H1 (cell line): Measurements from ENCODE around the gene GTF2F1. TPM values are rescaled to one million over a fixed set of nuclear protein-coding genes. Genes with fewer than 3 reads are reported as not detected.

Experiments used
- CTCF ChIA-PET: fragments of 300-600 bp; sonication (Branson Sonifier 250); formaldehyde crosslinking; loops from one replicate; lab custom pipeline; 2021; ENCODE audit not compliant: partially characterized antibody; lab: Charles Lee
- POLR2A ChIA-PET: fragments of 300-600 bp; sonication (Branson Sonifier 250); formaldehyde crosslinking; loops from one replicate; lab custom pipeline; 2021; ENCODE audit warnings: inconsistent platforms; ENCODE audit not compliant: partially characterized antibody; lab: Charles Lee
- DNase-seq, 2 experiments: peaks; one replicate each; pipeline versions ENCODE4 v3.0.0 to v3.0.0-alpha.2; 2010 to 2022; ENCODE audit warnings: low spot score in 2 of 2, low read depth in 1 of 2, mixed read lengths in 1 of 2
- FAIRE-seq: peaks from 2 replicates; lab custom pipeline; 2011; peaks lifted over from hg19 to GRCh38; lab: Jason Lieb, UNC
- H2AFZ ChIP-seq: 2 replicates; pipeline ENCODE4 v1.8.1; 2012; ENCODE audit warnings: low read length, inconsistent platforms
- H2AK5ac ChIP-seq: 2 replicates; pipeline ENCODE4 v1.6.1; 2013; ENCODE audit warnings: low read depth, low read length
- H2BK120ac ChIP-seq: replicated peaks from 2 replicates; pipeline ENCODE3; 2013; ENCODE audit warnings: low read depth, low read length, inconsistent platforms
- H2BK12ac ChIP-seq: 2 replicates; pipeline ENCODE4 v1.6.1; 2013; ENCODE audit warnings: low read depth, low read length
- H2BK15ac ChIP-seq: 2 replicates; pipeline ENCODE4 v1.6.1; 2013; ENCODE audit warnings: low read length
- H2BK20ac ChIP-seq: 2 replicates; pipeline ENCODE4 v1.6.1; 2013; ENCODE audit warnings: low read length
- H2BK5ac ChIP-seq: 2 replicates; pipeline ENCODE4 v1.6.1; 2013; ENCODE audit warnings: low read depth, low read length
- H3K14ac ChIP-seq: 2 replicates; pipeline ENCODE4 v1.6.1; 2013; ENCODE audit warnings: inconsistent platforms; ENCODE audit not compliant: insufficient read length
- H3K18ac ChIP-seq: 2 replicates; pipeline ENCODE4 v1.6.1; 2013; ENCODE audit warnings: low read length; ENCODE audit errors: extremely low read depth
- H3K23ac ChIP-seq: 2 replicates; pipeline ENCODE4 v1.6.1; 2013; ENCODE audit warnings: inconsistent platforms; ENCODE audit not compliant: insufficient read length
- H3K23me2 ChIP-seq: 2 replicates; pipeline ENCODE4 v1.6.1; 2013; ENCODE audit warnings: low read depth, low read length
- H3K27ac ChIP-seq: 2 replicates; pipeline ENCODE4 v1.6.1; 2011; ENCODE audit warnings: low read depth, low read length, inconsistent platforms
- H3K27me3 ChIP-seq, 4 experiments: replicated peaks in 1 of 4; 1 replicate in 1 of 4; 2 replicates in 3 of 4; pipeline versions ENCODE4 v1.6.1 to v1.8.1; 2011 to 2013; ENCODE audit warnings: low read length in 3 of 4, mild to moderate bottlenecking in 3 of 4, inconsistent platforms in 2 of 4, mixed read lengths in 2 of 4, moderate library complexity in 1 of 4; ENCODE audit not compliant: control insufficient read depth in 3 of 4, insufficient read depth in 3 of 4; ENCODE audit errors: extremely low read depth in 1 of 4
- H3K36me3 ChIP-seq, 4 experiments: 2 replicates each; pipeline versions ENCODE4 v1.6.1 to v1.8.1; 2011 to 2013; ENCODE audit warnings: mild to moderate bottlenecking in 4 of 4, low read length in 3 of 4, moderate library complexity in 2 of 4, control low read depth in 1 of 4, inconsistent platforms in 1 of 4; ENCODE audit not compliant: insufficient read depth in 4 of 4, control insufficient read depth in 2 of 4
- H3K4ac ChIP-seq: replicated peaks from 2 replicates; pipeline ENCODE3; 2013; ENCODE audit warnings: low read length, low read depth, mixed read lengths, inconsistent platforms; ENCODE audit not compliant: insufficient read length
- H3K4me1 ChIP-seq, 4 experiments: replicated peaks in 1 of 4; 1 replicate in 1 of 4; 2 replicates in 3 of 4; pipeline versions ENCODE4 v1.6.1 to v1.8.1; 2011 to 2013; ENCODE audit warnings: low read length in 3 of 4, inconsistent platforms in 2 of 4, mixed read lengths in 1 of 4; ENCODE audit not compliant: insufficient read depth in 4 of 4, control insufficient read depth in 3 of 4
- H3K4me2 ChIP-seq, 2 experiments: 2 replicates each; pipeline versions ENCODE4 v1.6.1 to v1.8.1; 2011 to 2013; ENCODE audit warnings: low read depth in 2 of 2, low read length in 2 of 2, control low read depth in 1 of 2, inconsistent platforms in 1 of 2, mild to moderate bottlenecking in 1 of 2; ENCODE audit not compliant: insufficient read depth in 1 of 2
- H3K4me3 ChIP-seq, 4 experiments: fragments of 200-600, 300-600 bp in 1 of 4; sonication (generic), shearing (Covaris generic), sonication (Bioruptor Twin) in 1 of 4; 2 replicates each; pipeline versions ENCODE4 v1.5.1 to v1.8.1; 2011 to 2016; ENCODE audit warnings: low read length in 4 of 4, low read depth in 3 of 4, control low read depth in 2 of 4, inconsistent platforms in 2 of 4, mild to moderate bottlenecking in 2 of 4, mixed read lengths in 1 of 4, moderate library complexity in 1 of 4; ENCODE audit not compliant: insufficient read depth in 2 of 4; ENCODE audit errors: extremely low read depth in 1 of 4
- H3K56ac ChIP-seq: replicated peaks from 2 replicates; pipeline ENCODE3; 2013; ENCODE audit warnings: low read depth, mild to moderate bottlenecking, mixed read lengths, low read length, inconsistent platforms; ENCODE audit not compliant: insufficient read length
- H3K79me1 ChIP-seq: 2 replicates; pipeline ENCODE4 v1.6.1; 2013; ENCODE audit warnings: low read depth, low read length, control low read depth
- H3K79me2 ChIP-seq, 2 experiments: 2 replicates each; pipeline versions ENCODE4 v1.6.1 to v1.8.1; 2012 to 2013; ENCODE audit warnings: low read length in 2 of 2, mild to moderate bottlenecking in 2 of 2, inconsistent platforms in 1 of 2; ENCODE audit not compliant: insufficient read depth in 2 of 2, control insufficient read depth in 1 of 2
- H3K9ac ChIP-seq, 4 experiments: replicated peaks in 1 of 4; 1 replicate in 1 of 4; 2 replicates in 3 of 4; pipeline versions ENCODE4 v1.6.1 to v1.8.1; 2011 to 2013; ENCODE audit warnings: low read depth in 3 of 4, low read length in 3 of 4, control low read depth in 2 of 4, mild to moderate bottlenecking in 2 of 4, moderate library complexity in 2 of 4, inconsistent platforms in 1 of 4; ENCODE audit errors: extremely low read depth in 1 of 4
- H3K9me3 ChIP-seq, 2 experiments: 2 replicates each; pipeline versions ENCODE4 v1.6.1 to v1.8.1; 2012 to 2013; ENCODE audit warnings: mild to moderate bottlenecking in 2 of 2, moderate library complexity in 2 of 2, control low read depth in 1 of 2, inconsistent platforms in 1 of 2, low read depth in 1 of 2, low read length in 1 of 2, mixed read lengths in 1 of 2; ENCODE audit not compliant: insufficient read depth in 2 of 2
- H4K20me1 ChIP-seq, 2 experiments: replicated peaks in 1 of 2; 2 replicates each; pipeline versions ENCODE3 to v1.8.1; 2011 to 2013; ENCODE audit warnings: inconsistent platforms in 2 of 2, low read length in 2 of 2, mild to moderate bottlenecking in 1 of 2; ENCODE audit not compliant: insufficient read depth in 2 of 2, control insufficient read depth in 1 of 2
- H4K5ac ChIP-seq: 2 replicates; pipeline ENCODE4 v1.6.1; 2013; ENCODE audit warnings: low read length, low read depth, mixed read lengths, inconsistent platforms; ENCODE audit not compliant: insufficient read length
- H4K8ac ChIP-seq: 2 replicates; pipeline ENCODE4 v1.8.0; 2013; ENCODE audit warnings: mild to moderate bottlenecking, moderate library complexity, low read length, inconsistent platforms; ENCODE audit not compliant: insufficient read depth; ENCODE audit errors: extremely low read depth
- H4K91ac ChIP-seq: replicated peaks from 2 replicates; pipeline ENCODE3; 2013; ENCODE audit warnings: low read length, mixed read lengths, inconsistent platforms; ENCODE audit not compliant: insufficient read length
- BRCA1 ChIP-seq: IDR thresholded peaks from 2 replicates; pipeline ENCODE4 v1.6.1; 2012; ENCODE audit warnings: low read depth, low read length, improper control_type of control experiment
- CBX8 ChIP-seq: fragments of 300-800, 300-1000 bp; sonication (generic); IDR thresholded peaks from 2 replicates; pipeline ENCODE4 v1.7.1; 2016; ENCODE audit warnings: low read depth, low read length, borderline replicate concordance
- PHF8 ChIP-seq: fragments of 200-600 bp; sonication (generic); conservative IDR thresholded peaks from 2 replicates; pipeline ENCODE4 v1.7.1; 2012; ENCODE audit warnings: low read depth, mild to moderate bottlenecking, inconsistent platforms, low read length, moderate library complexity
- RBBP5 ChIP-seq: IDR thresholded peaks from 2 replicates; pipeline ENCODE4 v1.7.1; 2012; ENCODE audit warnings: low read depth, mild to moderate bottlenecking, inconsistent platforms, low read length, moderate library complexity, borderline replicate concordance
- SIN3A ChIP-seq, 2 experiments: IDR thresholded peaks in 1 of 2; conservative IDR thresholded peaks in 1 of 2; 2 replicates each; pipeline ENCODE4 v1.6.1; 2011 to 2012; ENCODE audit warnings: low read length in 2 of 2, improper control_type of control experiment in 1 of 2, low read depth in 1 of 2, mild to moderate bottlenecking in 1 of 2
- YY1 ChIP-seq: IDR thresholded peaks from 2 replicates; pipeline ENCODE4 v1.6.1; 2011; ENCODE audit warnings: low read depth, mild to moderate bottlenecking, low read length
- WGBS, 2 experiments: shearing (Covaris generic) in 1 of 2; methylation state at CpG; one replicate each; pipeline versions ENCODE4 v1.1.6 to v1.1.7; 2013 to 2015; ENCODE audit warnings: low lambda C conversion rate in 2 of 2, mixed read lengths in 2 of 2, inconsistent platforms in 1 of 2, low coverage in 1 of 2, missing lambda C conversion rate in 1 of 2; ENCODE audit not compliant: insufficient replicate concordance in 2 of 2, insufficient coverage in 1 of 2, insufficient read length in 1 of 2; ENCODE audit errors: extremely low coverage in 1 of 2, missing lambda C conversion rate in 1 of 2; 5-methylcytosine and 5-hydroxymethylcytosine counted together
- polyA plus RNA-seq, 7 experiments: library from polyadenylated mRNA; depleted of rRNA in 3 of 7; stranded (reverse) in 5 of 7; unstranded in 2 of 7; fragments of >200 nt in 5 of 7; fragments of 200-250 nt in 2 of 7; gene quantifications; 1 replicate in 5 of 7; 2 replicates in 1 of 7; 4 replicates in 1 of 7; pipeline versions ENCODE4 v1.2.1 to v1.2.3, GENCODE V29; 2011 to 2013; ENCODE audit warnings: missing spikeins in 2 of 7, mixed read lengths in 2 of 7
- total RNA-seq: library from RNA; stranded (reverse); fragmentation: NEBNext Ultra II Directional; extraction: Animal tissue kit (Norgen Biotek cat#: 25700); gene quantifications from 2 replicates; pipeline ENCODE4 v1.2.1, GENCODE V29; 2021

The GTF2F1 gene
- total and polyA plus RNA-seq, 2 of the 8 experiments (the other 6 are each of a cell fraction or from before 2014, with no cell fraction given): 29.3 to 56.3 TPM

GRCh38 chr19:6364353-6364752 is 28.6 kb downstream of the GTF2F1 start:
- Histone ChIP-seq H2BK12ac (no peak overlapping the region), H3K27me3 (no peaks in the 10 kb centered on the region), H2AK5ac (no peak overlapping the region), H3K36me3 (peaks cover 8 to 30% (median 21%) of the 10 kb centered on the region in 4 experiments; a peak in 6 of 8 replicates), H3K79me2 (peaks cover 0 to 6% of the 10 kb centered on the region in 2 experiments; a peak in 2 of 4 replicates), H3K23me2 (peaks cover 5% of the 10 kb centered on the region; the same call in 1 of the 2 replicates), H3K4me3 (no peak overlapping the region), H3K14ac (no peak overlapping the region), H2AFZ (no peak overlapping the region), H3K79me1 (peaks cover 4% of the 10 kb centered on the region), H3K4me1 (peaks cover 0 to 2% (median 0%) of the 10 kb centered on the region in 4 experiments; a peak in 2 of 7 replicates), H2BK20ac (no peak overlapping the region), H4K20me1 (peaks cover 0 to 1% of the 10 kb centered on the region in 2 experiments), H2BK120ac (no peak overlapping the region), H3K9me3 (no peaks in the 10 kb centered on the region), H2BK15ac (no peak overlapping the region), H4K5ac (no peak overlapping the region), H3K9ac (no peak overlapping the region), H3K4ac (no peak overlapping the region), H4K8ac (no peak overlapping the region), H3K23ac (no peak overlapping the region), H3K18ac (no peak overlapping the region), H2BK5ac (no peak overlapping the region), H3K56ac (no peak overlapping the region), H4K91ac (no peak overlapping the region), H3K27ac (no peak overlapping the region), H3K4me2 (no peak overlapping the region)
- ChIA-PET CTCF (interaction anchor here (0.9 to 1.2 kb wide), 3 partner anchors 10 to 116 kb away, joined by 3 to 5 read pairs (median 4); no protein-coding TSS in a partner anchor), POLR2A (interaction anchor here (1.6 to 2.3 kb wide), 3 partner anchors 8 to 53 kb away, joined by 4 to 10 read pairs (median 5); partner anchors contain the start of genes ALKBH7 and PSPN)
- no peak for FAIRE-seq
- WGBS, 2 experiments: 89% methylated on average over 21 of the region's 21 CpGs; no CpG with 5 or more reads in 1 of the 2 experiments
- DNase-seq: no peak
- TF ChIP-seq BRCA1: no peak
- no peak for TF ChIP-seq SIN3A (conservative IDR thresholded peaks at IDR 0.05 in 1 of 2, IDR thresholded peaks at IDR 0.05 in 1 of 2; ENCODE audit: low read depth in 1 of 2, low read length in 2 of 2)
- no peak for TF ChIP-seq CBX8
- no peak for TF ChIP-seq YY1
- no peak for TF ChIP-seq RBBP5
- TF ChIP-seq PHF8: no peak
